Peyer's patch (tissue), 4 donors: Measurements from ENCODE around the gene KIF1A.

Experiments
- CTCF ChIP-seq, 6 experiments: fragments of 450-650 bp in 4 of 6; fragments of 200-600 bp in 2 of 6; sonication (generic) in 1 of 6; IDR thresholded peaks; one replicate each; pipeline ENCODE4 v1.5.1; 2017 to 2019; ENCODE audit warnings: antibody characterized with exemption in 6 of 6, mild to moderate bottlenecking in 3 of 6, moderate library complexity in 1 of 6
- POLR2A ChIP-seq, 2 donors: fragments of 450-650 bp; IDR thresholded peaks; one replicate each; pipeline ENCODE4 v1.5.1; 2017; ENCODE audit warnings: antibody characterized with exemption in 2 of 2, mild to moderate bottlenecking in 2 of 2, moderate library complexity in 2 of 2

- no peak for TF ChIP-seq CTCF (IDR thresholded peaks at IDR 0.05)
- TF ChIP-seq POLR2A (IDR thresholded peaks at IDR 0.05) = no peak
These were observed 35.2 kb downstream of the KIF1A start for GRCh38 chr2:240784629-240785423.
